Esophagus muscularis mucosa (tissue), 3 donors: ENCODE data around the gene GLYATL1.

Source experiments
- POLR2A ChIP-seq: fragments of 450-650 bp; IDR thresholded peaks from one replicate; pipeline ENCODE4 v1.6.1; 2017; ENCODE audit warnings: antibody characterized with exemption, moderate library complexity, mild to moderate bottlenecking, low read depth
- POLR2AphosphoS5 ChIP-seq, 2 donors: sonication (generic); formaldehyde crosslinking; IDR thresholded peaks; one replicate each; pipeline ENCODE4 v1.6.1; 2017; ENCODE audit warnings: antibody characterized with exemption in 2 of 2
- TF ChIP-seq, protein P1 (sequence below), 3 experiments: fragments of 200-600 bp in 2 of 3; fragments of 450-650 bp in 1 of 3; sonication (generic) in 2 of 3; IDR thresholded peaks; one replicate each; pipeline ENCODE4 v1.5.1; 2017 to 2019; ENCODE audit warnings: antibody characterized with exemption in 3 of 3, mild to moderate bottlenecking in 2 of 3, moderate library complexity in 1 of 3

- TF ChIP-seq POLR2AphosphoS5 (IDR thresholded peaks at IDR 0.05) (no peak), POLR2A (no peak)
- TF ChIP-seq, protein P1, sequence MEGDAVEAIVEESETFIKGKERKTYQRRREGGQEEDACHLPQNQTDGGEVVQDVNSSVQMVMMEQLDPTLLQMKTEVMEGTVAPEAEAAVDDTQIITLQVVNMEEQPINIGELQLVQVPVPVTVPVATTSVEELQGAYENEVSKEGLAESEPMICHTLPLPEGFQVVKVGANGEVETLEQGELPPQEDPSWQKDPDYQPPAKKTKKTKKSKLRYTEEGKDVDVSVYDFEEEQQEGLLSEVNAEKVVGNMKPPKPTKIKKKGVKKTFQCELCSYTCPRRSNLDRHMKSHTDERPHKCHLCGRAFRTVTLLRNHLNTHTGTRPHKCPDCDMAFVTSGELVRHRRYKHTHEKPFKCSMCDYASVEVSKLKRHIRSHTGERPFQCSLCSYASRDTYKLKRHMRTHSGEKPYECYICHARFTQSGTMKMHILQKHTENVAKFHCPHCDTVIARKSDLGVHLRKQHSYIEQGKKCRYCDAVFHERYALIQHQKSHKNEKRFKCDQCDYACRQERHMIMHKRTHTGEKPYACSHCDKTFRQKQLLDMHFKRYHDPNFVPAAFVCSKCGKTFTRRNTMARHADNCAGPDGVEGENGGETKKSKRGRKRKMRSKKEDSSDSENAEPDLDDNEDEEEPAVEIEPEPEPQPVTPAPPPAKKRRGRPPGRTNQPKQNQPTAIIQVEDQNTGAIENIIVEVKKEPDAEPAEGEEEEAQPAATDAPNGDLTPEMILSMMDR (IDR thresholded peaks at IDR 0.05) = no peak
These were observed 24.3 kb upstream of the GLYATL1 start for GRCh38 chr11:58914821-58915543.
